GM21528 (cell line): Measurements from ENCODE around the gene SENP3.

Experiments used
- ATAC-seq: cut with Tn5 transposase; IDR thresholded peaks from one replicate; pipeline ENCODE4 v1.9.1; 2021; ENCODE audit warnings: mild to moderate bottlenecking, moderate library complexity; ENCODE audit not compliant: unreplicated experiment, low FRiP score

The SENP3 gene

DNA sequence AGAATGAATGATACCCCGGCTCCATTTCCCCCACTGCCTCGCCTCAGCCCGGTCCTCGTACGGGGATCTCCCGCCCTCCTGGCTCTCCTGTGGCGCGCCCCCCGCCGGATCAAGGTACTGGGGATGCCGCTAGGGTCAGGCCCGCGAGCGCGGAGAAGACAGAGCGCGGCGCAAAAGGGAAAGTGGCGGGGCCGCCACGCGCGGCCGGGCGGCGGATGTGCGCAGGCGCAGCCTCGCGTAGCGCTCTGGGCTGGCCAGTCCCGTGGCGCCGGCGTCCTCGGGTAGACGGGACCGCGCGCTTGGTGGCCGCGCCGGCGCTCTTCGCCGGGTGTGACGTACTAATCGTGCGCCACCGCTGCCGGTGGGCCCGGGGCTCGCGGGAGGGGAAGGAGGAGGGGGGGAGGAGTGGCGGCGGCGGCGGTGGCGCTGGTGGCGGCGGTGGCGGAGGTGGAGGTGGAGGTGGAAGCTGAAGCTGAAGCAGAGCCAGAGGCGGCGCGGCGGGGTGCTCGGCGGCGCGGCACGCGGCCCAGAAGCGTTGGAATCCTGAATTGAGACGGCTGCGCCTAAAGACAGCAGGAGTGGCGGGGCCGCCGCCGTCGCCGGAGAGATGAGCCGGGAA, at the start of gene SENP3:
SENP3 (plus strand) TSS at position 331 of the 619 bp plus-strand sequence. CDS start 1,158 bp downstream, outside the sequence.
- ATAC-seq, result peak; percentile 43

DNA sequence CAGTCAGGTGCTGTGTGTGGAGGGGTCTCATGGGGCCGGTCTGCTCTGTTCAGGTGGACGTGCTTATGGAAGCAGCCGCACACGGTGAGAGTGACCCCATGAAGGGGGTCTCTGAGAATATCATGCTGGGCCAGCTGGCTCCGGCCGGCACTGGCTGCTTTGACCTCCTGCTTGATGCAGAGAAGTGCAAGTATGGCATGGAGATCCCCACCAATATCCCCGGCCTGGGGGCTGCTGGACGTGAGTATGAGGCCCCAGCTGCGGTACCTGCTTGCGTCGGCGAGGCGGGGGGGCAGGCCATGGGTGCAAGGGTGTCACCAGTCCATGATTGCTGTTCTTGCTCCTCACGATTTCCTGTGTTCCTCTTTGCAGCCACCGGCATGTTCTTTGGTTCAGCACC, 49.6 kb upstream of the SENP3 start:
- ATAC-seq, result no peak

DNA sequence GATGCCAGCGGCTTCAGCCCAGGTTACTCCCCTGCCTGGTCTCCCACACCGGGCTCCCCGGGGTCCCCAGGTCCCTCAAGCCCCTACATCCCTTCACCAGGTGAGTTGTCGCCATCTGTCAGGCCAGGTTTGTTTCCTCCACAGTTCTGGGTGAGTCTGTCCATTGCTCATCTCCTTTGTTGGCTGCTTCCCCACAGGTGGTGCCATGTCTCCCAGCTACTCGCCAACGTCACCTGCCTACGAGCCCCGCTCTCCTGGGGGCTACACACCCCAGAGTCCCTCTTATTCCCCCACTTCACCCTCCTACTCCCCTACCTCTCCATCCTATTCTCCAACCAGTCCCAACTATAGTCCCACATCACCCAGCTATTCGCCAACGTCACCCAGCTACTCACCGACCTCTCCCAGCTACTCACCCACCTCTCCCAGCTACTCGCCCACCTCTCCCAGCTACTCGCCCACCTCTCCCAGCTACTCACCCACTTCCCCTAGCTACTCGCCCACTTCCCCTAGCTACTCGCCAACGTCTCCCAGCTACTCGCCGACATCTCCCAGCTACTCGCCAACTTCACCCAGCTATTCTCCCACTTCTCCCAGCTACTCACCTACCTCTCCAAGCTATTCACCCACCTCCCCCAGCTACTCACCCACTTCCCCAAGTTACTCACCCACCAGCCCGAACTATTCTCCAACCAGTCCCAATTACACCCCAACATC, 48.7 kb upstream of the SENP3 start:
- no peak for ATAC-seq

DNA sequence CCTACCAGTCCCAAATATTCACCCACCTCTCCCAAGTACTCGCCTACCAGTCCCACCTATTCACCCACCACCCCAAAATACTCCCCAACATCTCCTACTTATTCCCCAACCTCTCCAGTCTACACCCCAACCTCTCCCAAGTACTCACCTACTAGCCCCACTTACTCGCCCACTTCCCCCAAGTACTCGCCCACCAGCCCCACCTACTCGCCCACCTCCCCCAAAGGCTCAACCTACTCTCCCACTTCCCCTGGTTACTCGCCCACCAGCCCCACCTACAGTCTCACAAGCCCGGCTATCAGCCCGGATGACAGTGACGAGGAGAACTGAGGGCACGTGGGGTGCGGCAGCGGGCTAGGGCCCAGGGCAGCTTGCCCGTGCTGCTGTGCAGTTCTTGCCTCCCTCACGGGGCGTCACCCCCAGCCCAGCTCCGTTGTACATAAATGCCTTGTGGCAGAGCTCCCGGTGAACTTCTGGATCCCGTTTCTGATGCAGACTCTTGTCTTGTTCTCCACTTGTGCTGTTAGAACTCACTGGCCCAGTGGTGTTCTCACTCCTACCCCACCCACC, 47.8 kb upstream of the SENP3 start:
- ATAC-seq, result no peak

DNA sequence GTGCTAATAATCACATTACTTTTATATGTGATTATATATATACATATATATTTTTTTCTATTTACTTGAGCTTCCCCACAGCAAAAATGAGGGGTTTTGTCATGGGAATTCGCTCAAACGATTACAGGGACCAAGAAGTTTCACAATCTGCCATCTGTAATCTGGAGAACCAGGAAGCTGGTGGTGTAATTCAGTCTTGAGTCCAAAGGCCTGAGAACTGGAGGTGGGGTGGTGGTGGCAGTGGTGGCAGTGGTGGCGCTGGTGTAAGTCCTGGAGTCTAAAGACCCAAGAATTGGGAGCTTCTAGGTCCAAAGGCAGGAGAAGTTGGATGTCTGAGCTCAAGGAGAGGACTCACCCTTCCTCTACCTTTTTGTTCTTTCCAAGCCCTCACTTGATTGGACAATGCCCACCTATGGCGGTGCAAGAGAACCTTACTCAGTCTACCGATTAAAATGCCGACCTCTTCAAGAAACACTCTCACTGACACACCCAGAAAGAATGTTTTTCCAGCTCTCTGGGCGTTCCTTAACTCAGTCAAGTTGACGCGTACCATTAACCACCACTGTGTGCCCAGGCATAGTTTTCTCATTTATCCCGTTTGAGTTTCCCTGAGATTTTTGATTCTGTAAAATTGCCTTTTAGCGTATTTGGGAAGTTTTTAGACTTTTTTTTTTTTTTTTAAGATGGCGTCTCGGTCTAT, 45.7 kb upstream of the SENP3 start:
- no peak for ATAC-seq

DNA sequence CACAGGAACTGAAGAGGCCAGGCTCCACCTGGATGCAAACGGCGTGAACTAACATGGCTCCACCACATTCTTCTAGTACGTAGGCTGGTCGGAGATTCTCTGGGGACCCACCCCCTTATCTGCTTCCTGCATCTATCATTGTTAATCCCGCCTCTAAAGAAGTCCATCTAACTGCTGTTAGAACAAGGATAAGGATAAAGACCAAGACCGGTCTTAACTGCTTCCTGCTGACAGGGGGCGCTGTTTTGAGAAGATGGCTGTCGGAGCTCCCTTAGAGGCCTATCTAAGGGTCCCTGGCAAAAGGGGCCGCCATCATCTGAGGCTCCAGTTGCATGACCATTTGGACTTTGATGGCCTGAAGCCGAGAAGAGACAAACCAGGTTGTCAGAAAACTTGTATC, 38.7 kb upstream of the SENP3 start:
- no peak for ATAC-seq

DNA sequence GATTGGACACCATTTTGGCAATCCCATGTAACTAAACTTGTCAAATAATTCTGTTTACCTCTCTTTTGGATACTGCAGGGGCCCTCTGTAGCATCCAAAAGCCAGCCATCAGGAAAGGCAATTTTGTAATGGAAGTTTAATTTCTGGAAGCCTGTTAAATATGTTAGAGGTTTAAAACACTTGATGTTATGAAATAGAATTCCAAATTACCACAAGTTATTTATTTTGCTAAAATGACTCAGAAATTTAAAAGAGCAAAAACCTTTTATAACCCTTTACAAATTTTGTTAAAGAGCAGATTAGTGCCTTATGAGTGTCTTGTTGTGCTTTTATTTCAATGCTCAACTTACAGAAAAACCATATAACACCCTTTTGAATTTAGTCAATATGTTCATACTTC, 32.9 kb upstream of the SENP3 start:
- ATAC-seq, result no peak

DNA sequence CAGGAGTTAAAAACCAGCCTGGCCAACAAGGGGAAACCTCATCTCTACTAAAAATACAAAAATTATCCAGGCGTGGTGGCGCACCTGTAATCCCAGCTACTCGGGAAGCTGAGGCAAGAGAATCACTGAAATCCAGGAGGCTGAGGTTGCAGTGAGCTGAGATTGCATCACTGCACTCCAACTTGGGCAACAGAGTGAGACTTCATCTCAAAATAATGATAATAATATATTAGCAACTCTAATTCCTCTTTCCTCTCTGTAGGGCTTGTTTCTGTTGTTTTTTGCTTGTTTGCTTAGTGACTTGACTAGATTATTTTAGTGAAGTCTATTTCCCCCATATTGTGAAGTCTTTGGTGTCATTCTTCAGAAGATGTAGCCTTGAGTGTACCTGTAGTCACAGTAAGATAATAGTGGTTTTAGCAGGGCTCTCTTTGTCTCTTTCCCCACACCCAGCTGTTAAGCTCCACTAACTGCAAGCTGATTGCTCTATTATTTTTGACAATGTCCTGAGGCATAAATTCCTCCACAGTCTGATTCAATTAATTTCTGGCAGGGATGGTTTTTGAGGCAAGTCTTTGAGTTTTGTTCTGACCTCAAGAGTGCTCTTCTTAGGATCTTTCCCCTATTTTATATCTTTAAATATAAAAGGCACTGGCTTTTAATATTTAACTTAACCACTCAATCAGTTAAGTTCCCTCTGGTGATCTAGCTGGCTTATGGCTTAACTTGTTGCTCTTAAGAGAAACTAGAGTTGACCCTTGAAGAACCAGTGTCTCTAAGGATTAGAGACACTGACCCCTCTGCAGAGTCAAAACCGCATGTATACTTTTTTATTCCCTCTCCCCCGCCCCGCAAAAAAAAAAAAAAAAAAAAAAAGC, 31.5 kb upstream of the SENP3 start:
- no peak for ATAC-seq

DNA sequence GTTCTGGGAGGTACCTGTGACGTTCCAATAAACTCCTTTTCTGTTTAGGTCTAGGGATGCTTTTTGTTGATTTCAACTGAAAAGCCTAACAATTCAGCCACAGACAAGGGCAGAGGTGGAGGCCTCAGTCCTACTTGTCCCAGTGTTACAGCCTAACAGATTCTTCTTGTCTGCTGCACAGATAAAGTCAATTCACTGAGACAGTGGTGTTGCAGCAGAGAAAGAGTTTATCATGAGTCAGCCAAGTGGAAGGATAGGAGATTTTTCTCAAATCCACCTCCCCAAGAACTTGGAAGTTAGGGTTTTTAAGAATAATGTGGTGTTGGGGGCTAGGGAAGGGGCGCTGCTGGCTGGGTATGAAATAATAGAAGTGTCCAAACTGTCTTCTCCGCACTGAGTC, 23.7 kb upstream of the SENP3 start:
- ATAC-seq, result no peak

DNA sequence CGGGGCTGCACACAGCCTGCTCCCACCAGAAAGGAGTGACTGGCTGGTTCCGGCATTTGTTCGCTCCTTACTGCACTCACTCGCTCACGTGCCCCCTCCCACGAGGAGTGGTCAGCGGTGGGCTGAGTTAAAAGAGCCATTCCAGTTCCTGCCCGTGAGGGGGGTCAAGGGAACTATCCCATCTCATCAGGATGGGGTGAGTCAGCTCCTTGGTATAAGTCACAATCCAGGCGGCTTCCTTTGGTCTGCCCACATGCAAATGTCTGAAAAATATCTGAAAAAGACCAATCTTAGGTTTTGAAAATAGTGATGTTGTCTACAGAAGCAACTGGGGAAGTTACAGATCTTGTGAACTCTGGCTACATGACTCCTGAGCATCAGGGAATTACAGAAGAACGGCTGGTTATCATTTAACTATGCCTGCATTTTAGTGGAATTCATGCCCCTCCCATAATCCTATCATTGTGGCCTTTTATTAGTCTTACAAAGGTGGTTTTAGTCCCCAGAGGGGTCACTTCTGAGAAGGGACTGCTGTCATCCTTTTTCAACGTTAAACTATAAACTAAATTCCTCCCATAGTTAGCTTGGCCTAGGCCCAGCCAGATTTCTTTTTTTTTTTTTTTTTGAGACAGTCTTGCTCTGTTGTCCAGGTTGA, 22.7 kb upstream of the SENP3 start:
- ATAC-seq, result no peak

DNA sequence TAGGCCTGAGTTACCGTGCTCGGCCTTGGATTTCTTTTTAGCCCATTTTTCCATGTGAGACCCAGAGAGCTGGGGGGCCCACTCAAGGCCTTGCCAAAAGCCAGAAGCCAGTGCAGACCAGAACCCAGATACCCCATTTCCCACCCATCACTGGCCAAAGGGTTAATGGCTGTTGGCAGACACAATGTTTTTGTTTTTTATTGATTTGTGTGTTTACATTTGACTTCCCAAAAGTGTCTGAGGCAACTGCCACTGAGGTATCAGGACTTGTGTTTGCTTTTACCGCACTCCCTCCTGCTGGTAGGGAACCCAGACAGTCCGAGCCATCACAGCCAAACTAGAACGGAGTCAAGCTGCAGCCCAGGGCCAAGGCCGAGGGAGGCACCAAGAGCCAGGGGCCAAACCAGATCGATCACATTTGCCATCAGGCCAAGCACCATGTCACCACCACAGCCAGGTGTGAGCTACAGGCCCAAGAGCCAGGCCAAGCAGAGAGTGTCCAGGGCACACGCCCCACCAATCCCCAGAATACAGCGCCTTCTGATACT, 20.6 kb upstream of the SENP3 start:
- no peak for ATAC-seq

DNA sequence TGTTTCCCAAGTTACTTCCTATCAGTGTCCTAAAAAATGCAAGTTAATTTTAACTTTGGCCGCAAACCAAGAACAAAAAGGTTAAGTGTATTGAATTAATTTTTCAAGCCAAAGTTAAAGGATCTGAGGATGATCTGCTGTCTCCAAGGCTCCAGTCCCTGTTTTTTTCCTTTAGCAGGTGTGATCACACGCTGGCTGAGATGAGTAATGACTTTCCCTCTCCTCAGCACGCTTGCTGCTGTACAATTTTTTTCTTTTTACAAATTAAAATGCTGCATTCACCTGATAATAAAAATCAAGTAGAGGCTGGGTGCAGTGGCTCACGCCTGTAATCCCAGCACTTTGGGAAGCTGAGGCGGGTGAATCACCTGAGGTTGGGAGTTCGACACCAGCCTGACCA, 16.8 kb upstream of the SENP3 start:
- ATAC-seq, result no peak

DNA sequence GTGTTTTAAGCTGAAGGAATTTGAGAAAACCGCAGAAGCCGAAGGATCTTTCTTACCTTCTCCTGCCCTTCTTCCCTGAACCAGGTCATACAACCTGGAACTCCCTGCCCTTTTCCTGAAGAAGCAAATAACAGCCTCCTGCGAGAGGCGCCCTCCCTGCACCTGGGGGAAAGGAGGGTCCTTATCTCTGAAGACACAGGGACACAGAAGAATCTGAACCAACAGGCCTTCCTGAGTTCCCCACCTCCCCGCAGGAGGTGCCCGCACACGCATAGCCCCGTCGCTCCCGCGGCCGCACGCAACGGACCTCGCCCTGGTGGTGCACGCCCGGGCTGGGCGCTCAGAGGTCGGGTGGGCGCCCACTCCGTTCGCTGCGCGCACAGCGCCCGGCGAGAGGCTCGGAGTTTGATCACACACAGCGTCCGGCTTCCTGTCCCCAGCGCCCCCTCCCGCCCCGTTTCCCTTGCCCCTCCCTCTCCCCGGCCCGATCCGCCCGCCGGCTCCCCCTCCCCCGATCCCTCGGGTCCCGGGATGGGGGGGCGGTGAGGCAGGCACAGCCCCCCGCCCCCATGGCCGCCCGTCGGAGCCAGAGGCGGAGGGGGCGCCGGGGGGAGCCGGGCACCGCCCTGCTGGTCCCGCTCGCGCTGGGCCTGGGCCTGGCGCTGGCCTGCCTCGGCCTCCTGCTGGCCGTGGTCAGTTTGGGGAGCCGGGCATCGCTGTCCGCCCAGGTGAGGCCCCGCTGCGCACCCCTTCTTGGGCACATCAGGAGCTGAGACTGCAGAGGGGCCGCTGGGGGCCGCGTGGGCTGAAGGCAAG, 12.9 kb upstream of the SENP3 start, which contains the start of gene TNFSF12:
TNFSF12 (plus strand) TSS at position 474 of the 816 bp plus-strand sequence; CDS start at position 570, 96 bp downstream.
- ATAC-seq, result no peak

DNA sequence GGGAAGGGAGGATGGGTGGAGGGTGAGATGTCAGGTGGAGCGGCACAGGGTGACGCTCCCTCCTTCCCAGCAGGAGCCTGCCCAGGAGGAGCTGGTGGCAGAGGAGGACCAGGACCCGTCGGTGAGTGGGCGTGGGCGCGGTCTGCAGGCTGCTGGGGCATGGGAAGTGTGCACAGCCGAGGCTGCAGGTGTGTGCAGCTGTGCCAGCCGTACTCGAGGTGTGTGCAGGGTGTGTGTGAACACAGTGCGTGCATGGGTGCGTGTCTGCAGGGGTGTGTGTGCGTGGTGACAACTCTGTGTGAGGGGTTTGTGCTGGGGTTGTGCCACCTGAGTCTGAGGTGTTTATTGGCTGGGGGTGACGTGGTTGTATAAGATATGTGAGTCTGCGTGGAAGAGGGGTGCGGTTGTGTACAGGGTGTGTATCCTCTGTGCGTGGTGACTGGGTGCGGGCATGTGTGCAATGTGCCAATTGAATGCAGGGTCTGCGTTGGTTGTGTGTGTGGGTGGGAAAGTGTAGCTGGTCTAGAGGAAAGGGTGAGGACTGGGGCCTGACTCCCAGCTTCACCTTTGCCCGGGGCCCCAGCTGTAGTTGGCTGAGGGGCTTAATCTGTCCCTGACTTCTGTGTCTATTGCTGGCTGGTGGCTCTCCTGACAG, 12.2 kb upstream of the SENP3 start:
- no peak for ATAC-seq

DNA sequence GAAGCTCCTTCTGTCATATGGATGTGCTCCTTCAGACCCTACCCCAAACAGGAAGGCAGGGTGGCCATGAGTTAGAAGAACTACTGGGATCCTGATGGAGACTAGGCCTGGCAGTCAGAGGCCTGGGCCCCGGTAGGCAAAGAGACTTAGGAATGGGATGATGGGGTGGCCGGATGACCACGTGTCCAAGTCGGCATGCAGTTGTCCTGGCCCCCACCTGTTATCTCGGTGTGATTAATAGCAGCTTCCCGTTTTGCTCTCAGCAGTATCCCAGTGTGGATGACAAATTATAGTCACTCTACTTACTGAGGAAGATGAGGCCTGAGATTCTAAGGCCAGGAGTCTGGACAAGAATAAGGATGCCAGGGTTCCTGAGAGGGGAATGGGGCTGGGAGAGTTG, 11.4 kb upstream of the SENP3 start:
- no peak for ATAC-seq

DNA sequence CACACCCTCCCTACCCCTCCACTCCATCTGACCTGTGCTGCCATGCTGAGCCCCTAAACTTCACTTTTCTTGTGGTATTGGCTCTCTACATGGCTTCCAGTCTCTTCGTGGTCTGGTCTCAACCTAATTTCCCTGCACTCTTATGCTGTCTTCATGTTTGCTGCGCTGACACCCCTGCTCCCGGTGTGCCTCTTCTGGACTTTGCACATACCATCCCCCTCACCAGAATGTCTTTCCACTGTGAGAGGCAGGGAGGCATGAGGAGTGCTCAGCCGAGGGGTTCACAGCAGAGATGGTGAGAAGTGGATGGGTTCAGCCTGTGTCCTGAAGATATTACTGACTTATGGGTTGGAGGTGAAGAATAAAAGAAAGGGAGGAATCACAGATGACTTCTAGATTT, 10.3 kb upstream of the SENP3 start:
- no peak for ATAC-seq

DNA sequence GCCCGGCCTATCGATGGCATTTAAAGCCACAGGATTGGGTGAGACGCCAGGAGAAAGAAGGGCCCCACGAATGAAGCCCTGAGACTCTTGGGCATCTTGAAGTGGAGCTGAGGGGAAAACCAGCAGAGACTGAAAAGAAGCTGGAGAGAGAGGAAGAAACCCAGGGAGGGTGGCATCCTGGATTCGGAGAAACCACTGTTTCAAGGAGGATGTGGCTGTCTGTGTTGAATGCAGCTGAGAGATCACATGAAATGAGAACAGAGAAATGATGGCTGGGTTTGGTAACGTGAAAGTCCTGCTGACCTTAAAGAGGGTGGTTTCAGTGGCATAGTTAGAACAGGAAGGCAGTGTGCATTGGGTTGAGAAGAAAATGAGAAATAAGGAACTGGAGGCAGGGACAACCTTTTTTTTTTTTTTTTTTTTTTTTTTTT, 9.1 kb upstream of the SENP3 start:
- ATAC-seq, result no peak

DNA sequence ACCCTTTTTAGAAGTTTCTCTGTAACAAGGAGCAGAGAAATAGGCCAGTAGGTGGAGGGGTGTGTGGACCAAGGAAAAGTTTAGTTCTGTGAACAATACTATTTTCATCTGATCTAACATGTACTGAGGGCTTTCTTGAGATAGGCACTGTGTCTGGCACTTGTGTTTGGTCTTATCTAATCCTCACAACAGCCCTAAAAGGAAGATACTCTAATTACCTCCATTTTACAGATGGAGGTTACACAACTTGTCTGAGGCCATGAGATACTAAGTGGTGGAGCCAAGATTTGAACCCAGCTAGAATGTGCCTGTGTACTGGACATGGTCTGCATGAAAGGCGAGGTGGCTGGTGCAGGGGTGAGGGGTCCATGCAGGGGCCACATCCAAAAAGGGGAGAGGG, 8.4 kb upstream of the SENP3 start:
- no peak for ATAC-seq
